M059J (cell line): ENCODE results near the gene GPR25. TPM values are rescaled to one million over a fixed set of nuclear protein-coding genes. Genes with fewer than 3 reads are reported as not detected.
A peak's percentile ranks its signal among the peaks of the same experiment; 100 is the strongest.

Experiments
- DNase-seq: peaks from one replicate; pipeline ENCODE4 v3.0.0-alpha.2; 2012; ENCODE audit warnings: low read depth
- total RNA-seq: library from RNA; depleted of rRNA; stranded (reverse); fragments of >200 nt; shearing (Covaris generic); gene quantifications from 2 replicates; pipeline ENCODE4 v1.2.3, GENCODE V29; 2014

GPR25 gene
- total RNA-seq, 1 experiment from 2014 or later, result not detected

DNA sequence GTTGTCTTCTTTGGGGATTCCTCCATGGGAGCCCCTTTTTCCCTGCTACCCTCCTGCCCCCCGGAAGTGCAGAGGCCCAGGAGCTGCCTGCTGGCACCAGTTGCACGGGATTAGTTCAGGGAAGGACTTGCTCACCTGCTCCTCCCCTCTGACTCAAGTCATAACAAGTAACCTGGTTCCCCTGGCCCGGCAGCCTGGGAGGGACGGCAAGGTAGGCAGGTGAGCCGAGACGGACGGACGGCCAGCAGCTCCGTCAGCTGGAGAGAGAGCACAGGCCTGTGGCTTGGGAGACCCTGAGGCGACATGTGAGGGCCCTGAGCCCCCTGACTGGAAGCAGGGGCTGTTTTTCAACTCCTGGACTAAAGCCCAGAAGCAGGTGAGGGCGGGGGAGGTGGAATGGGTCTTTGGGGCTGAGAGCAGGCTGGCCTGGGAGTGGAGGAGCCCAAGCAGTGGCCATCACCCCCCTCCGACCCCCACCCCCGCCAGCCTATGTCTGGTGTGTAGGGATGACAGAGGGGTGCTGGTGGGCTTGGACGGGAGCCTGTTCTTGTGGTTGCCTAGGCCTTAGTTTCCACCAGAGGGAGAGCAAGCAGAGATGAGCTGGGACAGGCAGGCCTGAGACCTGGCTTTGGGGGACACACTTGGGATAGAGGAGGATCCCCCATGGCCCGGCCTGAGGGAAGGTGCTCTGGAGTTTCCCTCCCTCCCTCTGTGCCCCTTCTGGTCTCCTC, 22.1 kb downstream of the GPR25 start, which contains the start of gene INAVA:
Gene INAVA, plus strand, starts transcription at position 189 of the 731 bp plus-strand sequence. CDS start 3,501 bp downstream, outside the sequence.
- DNase-seq, result no peak

GRCh38 chr1:200895443-200895789, 22.6 kb downstream of the GPR25 start:
- DNase-seq, result no peak

DNA sequence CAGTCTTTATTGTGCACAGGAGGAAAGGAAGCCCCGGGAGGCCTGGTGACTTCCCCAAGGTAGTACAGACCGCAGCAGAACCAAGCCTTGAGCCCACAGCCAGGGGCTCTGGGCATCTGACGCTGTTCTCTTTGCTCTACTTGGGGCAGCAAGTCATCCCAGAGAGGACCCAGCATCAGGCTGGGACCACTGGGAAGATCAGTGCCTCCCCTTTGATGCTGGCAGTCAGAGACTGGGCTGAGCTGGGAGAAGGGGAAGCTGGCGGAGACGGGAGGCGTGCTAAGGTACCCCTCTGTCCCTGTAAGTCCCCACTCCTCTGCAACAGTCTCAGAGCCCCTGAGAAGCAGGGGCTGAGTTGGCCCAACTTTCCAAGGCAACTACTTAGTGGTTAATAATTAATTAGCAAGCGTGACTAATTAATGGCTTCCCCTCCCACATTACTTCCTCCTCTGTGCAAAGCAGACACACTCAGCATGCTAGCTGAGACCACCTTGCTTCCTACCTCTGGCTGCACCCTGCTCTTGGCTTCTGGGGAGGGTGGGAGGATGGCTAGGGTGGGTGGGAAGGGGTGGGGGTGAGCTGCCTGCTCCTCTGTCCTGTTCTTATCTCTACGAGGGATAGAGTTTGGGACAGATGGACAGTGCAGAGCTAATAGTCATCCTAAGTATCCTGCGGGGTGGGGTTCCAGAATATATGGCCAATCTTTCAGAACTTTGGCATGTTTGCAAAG, 23.2 kb downstream of the GPR25 start:
- no peak for DNase-seq

GRCh38 chr1:200896531-200897196, 23.9 kb downstream of the GPR25 start:
- DNase-seq, result peak; percentile 78

DNA sequence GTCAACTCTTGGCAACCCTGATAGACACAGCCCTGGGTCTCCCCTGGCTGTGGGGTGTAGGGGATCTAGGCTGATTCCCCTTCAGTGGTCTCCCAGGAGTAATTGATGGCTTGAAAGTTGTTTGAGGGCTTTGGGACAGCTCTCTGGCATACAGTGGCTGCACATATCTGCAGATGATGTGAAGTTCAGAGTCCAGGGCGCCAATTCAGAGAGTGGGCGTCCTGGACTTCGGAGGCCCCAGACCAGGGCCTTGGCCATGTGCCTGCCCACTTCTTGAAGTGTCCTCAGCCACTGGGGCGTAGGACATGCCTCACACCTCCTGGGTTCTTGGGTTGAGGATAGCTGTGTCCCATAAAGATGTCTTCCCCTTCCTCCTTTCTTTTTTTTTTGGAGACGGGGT, 24.5 kb downstream of the GPR25 start:
- DNase-seq, result no peak

DNA sequence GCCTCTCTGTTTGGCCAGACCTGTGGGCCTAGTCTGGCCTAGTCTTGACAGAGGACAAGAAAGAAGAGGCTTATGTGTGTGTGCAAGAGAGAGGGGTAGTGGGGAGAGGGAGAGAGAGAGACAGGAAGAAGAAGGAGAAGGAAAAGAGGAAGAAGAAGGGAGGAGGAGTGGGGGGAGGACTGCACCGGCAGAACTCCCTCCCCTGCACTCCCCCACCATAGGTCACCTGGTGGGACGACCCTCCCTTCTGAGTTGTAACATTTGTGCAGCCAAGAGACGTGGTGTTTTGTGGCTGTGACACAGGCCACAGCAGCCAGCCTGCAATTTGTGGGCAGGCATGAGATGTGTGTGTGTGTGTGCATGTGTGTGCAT, 26.2 kb downstream of the GPR25 start:
- DNase-seq, result no peak

- no peak for DNase-seq
Observed at GRCh38 chr1:200899451-200899915, 26.7 kb downstream of the GPR25 start.

GRCh38 chr1:200899954-200900867, 27.4 kb downstream of the GPR25 start:
- DNase-seq, result no peak

GRCh38 chr1:200900877-200901276, 28.1 kb downstream of the GPR25 start:
- no peak for DNase-seq

DNA sequence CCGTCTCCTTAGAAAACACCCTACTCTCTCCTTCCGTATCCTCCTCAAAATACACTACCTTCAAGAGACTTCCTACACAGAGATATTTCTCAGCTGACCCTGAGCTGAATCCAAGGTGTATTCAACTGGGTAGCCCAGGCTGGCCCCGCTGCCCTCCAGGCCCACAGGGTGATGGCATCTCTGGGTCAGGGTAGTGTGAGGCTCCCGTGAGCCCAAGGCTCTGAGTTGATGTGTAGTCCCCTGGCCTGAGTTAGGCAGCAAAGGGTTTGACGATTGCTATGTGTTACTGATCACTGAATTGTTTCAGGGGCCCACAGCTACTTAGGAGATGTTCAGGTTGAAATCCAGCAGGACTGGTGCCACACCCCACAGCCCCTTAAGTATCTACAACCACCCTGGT, 28.6 kb downstream of the GPR25 start:
- no peak for DNase-seq

DNA sequence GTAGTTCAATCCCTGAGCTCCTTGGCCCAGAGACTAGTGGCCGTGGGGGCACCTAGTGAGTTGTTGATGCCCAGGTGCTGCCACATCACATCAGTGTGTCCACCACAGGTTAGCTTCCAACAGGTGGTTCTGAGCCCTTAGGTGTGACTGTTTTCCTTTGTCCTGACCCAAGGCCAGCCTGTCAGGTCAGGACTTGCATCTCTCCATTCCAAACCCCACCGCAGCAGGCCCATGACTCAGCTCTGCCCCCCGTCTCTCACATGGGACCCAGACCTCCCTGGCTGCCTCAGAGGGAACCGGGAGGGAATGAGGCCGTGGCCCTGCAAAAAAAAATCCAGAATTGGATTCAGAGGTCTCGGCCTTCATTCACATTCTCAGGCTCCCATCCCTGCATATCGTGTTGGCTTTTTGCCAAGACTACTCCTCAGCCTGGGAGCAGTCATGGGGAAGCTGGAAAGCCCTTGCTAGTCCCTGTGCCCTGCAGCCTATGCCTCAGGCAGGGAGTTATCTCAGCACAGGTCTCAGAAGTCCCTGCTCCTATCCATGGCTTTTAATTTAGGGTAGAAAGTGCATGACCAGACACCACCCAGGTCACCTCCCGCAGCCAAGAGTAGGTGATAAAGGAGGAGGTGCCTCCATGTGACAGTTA, 29.1 kb downstream of the GPR25 start:
- no peak for DNase-seq

GRCh38 chr1:200903793-200904192, 31.0 kb downstream of the GPR25 start:
- no peak for DNase-seq

- no peak for DNase-seq
Observed at GRCh38 chr1:200904772-200905171, 32.0 kb downstream of the GPR25 start.

- DNase-seq, result peak; percentile 83
Observed at GRCh38 chr1:200905411-200906052, 32.8 kb downstream of the GPR25 start.

- no peak for DNase-seq
Observed at GRCh38 chr1:200906491-200906890, 33.7 kb downstream of the GPR25 start.

DNA sequence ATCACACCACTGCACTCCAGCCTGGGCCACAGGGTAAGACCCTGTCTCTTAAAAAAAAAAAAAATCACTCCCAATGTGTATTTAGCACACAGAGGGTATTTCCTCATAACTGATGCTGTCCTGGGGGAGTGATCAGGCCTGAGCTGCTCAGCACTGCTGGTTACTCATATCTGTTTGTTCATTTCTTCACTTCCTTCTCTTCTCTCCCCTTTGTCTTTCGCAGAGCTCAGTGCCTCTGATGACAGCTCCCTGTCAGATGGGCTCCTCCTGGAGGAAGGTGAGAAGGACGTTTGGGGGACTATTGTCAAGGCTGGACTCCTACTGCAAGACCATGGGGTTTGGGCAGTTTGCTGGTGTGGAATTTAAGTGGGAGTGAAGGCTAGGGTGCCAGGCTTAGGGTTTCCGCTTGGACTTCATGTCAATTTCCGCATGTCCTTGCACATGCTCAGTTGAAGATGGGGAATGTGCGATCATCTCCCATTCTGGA, 34.9 kb downstream of the GPR25 start:
- DNase-seq, result no peak

DNA sequence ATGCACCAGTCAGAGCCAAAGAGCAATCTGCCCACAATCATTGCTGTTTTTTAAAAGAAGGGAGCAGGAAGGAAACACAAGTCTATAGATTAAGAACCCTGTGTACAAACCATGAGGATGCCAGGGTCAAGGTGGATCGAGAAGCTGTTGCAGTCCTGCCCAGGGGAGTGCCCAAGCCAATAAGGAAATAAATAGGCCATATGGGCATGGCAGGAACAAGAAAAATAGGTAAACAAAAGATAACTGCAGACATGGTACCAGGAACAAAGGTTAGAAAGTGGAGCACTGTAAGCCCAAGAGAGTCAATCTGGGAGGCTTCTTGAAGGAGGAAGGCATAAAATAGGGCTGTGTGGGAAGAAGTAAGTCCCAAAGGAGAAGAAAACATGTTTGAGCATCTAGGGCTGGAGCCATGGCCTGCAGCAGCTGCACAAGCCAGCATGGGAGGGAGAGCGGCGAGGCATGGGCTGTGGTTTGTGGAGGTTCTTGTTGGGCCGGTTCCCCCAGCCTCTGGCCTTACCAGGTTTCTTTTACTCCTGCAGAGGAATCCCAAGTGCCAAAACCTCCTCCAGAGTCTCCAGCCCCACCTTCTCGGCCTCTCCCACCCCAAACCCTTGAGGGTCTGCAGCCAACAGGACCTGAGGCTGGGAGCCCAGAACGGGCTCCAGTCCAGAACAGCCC, 35.5 kb downstream of the GPR25 start:
- no peak for DNase-seq

DNA sequence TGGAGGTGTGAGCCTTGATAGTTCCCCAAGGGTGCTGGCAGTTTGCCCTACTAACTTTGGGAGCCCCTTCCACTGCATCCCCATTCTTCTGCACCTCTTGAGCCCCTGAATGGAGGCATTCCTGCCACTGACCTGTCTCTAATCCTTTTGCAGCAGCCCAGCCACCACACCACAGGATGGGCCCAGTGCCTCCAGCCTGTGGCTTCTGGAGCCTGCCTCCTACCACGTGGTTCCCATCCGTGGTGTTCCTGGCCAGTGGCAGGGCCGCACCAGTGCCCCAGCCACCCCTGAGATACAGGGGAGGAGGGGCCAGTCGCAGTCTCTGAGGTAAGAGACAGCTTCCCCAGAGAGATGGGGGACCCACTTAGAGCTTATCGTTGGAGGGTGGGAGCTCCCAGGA, 36.3 kb downstream of the GPR25 start:
- no peak for DNase-seq

- DNase-seq, result no peak
Observed at GRCh38 chr1:200909757-200910239, 37.0 kb downstream of the GPR25 start.

- no peak for DNase-seq
Observed at GRCh38 chr1:200911361-200911760, 38.6 kb downstream of the GPR25 start.
